Measurements from ENCODE around the gene IL17A. TPM values are rescaled to one million over a fixed set of nuclear protein-coding genes. Genes with fewer than 3 reads are reported as not detected.

IL17A gene
- total RNA-seq, 6 experiments from 2014 or later = not detected

DNA sequence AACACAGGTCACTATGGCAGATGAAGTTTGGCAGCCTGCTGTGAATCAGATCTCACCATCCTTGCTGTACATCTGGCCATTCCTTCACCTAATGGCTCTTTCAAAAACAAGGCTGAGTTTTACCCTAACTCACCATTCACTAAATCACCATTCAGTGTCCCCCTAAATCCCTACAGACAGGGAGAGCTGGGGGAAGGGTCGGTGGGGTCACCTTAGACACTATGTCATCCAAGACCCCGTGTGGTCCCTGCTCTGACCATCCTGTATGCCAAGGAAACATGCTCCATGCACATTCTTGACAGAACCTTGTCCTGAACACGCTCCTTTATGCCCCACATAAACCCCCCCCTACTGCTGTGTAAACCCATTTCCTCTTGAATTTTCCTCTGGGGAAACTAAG, 31.8 kb upstream of the IL17A start:
- intact Hi-C loops (cut with DNase I) = no loop called here
- TF ChIP-seq POLR2A (IDR thresholded peaks at IDR 0.05) (no peak), CTCF (IDR thresholded peaks at IDR 0.05) (no peak)
- Histone ChIP-seq H3K9me3 (no peaks in the 10 kb centered on the region), H3K36me3 (no peaks in the 10 kb centered on the region), H3K27ac (no peak overlapping the region), H3K4me3 (no peak overlapping the region), H3K27me3 (no peaks in the 10 kb centered on the region), H3K4me1 (peaks cover 0 to 6% (median 0%) of the 10 kb centered on the region in 4 donors)
- DNase-seq = no peak
- 64% methylated on average over 3 of the region's 3 CpGs for WGBS (ENCODE audit: insufficient coverage, low coverage, low lambda C conversion rate, missing lambda C conversion rate)
- no peak for ATAC-seq

DNA sequence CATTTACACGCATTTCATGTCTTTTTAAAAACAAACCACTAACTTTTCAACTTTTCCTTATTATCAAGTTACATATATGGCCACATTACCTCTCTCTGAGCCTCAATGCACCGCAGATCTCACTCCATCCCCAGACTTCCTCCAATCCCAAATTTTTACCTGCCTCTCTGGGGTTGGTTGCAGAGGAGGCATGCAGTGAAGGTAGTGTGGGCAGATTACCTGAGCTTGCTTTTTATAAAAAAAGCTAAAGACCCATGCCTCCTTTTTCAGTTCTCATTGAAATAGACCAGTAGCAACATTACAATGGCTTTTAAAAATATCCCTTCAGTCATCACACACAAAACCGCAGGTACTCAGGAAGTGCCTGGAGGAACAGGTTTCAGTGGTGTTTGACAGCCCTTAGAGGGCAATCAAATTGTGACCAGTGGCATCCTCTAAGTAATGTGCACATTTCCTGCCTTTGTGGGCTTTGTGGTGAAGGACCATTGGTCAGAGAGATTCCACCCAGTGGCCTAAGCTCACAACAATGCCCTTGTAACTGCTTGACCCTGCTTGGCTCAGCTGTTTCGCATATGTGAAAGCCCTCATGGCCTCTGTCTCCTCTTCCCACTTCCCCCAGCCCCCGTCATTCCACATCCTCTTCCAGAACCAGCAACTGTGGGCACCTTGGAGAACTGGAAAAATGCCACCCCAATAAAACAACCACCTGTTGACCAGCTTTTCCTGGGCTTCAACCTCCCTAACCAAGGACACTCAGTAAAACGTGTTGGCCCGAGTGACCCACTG, 30.2 kb upstream of the IL17A start:
- H3K27me3 ChIP-seq = no peaks in the 10 kb centered on the region
- H3K9me3 ChIP-seq = no peaks in the 10 kb centered on the region
- no peak for TF ChIP-seq CTCF (IDR thresholded peaks at IDR 0.05)
- TF ChIP-seq POLR2A (IDR thresholded peaks at IDR 0.05) = no peak
- DNase-seq = no peak
- no peak for ATAC-seq
- no peak overlapping the region for H3K4me3 ChIP-seq
- no peak overlapping the region for H3K27ac ChIP-seq
- H3K4me1 ChIP-seq = peaks cover 0 to 6% (median 0%) of the 10 kb centered on the region in 4 donors
- 49% methylated on average over 7 of the region's 7 CpGs for WGBS (ENCODE audit: insufficient coverage, low coverage, low lambda C conversion rate, missing lambda C conversion rate)
- intact Hi-C loops (cut with DNase I) = no loop called here
- no peaks in the 10 kb centered on the region for H3K36me3 ChIP-seq

GRCh38 chr6:52157301-52157941, 28.8 kb upstream of the IL17A start:
- ATAC-seq (no peak), DNase-seq (no peak)
- Histone ChIP-seq H3K36me3 (no peaks in the 10 kb centered on the region), H3K4me1 (no peaks in the 10 kb centered on the region), H3K4me3 (no peak overlapping the region), H3K27me3 (no peaks in the 10 kb centered on the region), H3K9me3 (no peaks in the 10 kb centered on the region), H3K27ac (no peak overlapping the region)
- TF ChIP-seq CTCF (IDR thresholded peaks at IDR 0.05) (no peak), POLR2A (IDR thresholded peaks at IDR 0.05) (no peak)
- WGBS (ENCODE audit: insufficient coverage, low coverage, low lambda C conversion rate, missing lambda C conversion rate) = 64% methylated on average over 6 of the region's 7 CpGs
- intact Hi-C loops (cut with DNase I) = no loop called here

- no peak for ATAC-seq
- no peak overlapping the region for H3K27ac ChIP-seq
- no peak overlapping the region for H3K4me3 ChIP-seq
- no peak for TF ChIP-seq POLR2A (IDR thresholded peaks at IDR 0.05)
- TF ChIP-seq CTCF (IDR thresholded peaks at IDR 0.05) = no peak
- DNase-seq = no peak
- H3K9me3 ChIP-seq = no peaks in the 10 kb centered on the region
- no peaks in the 10 kb centered on the region for H3K27me3 ChIP-seq
- no peaks in the 10 kb centered on the region for H3K36me3 ChIP-seq
- intact Hi-C loops (cut with DNase I) = no loop called here
- no peaks in the 10 kb centered on the region for H3K4me1 ChIP-seq
- 69% methylated on average over 4 of the region's 4 CpGs for WGBS (ENCODE audit: insufficient coverage, low coverage, low lambda C conversion rate, missing lambda C conversion rate)
Measured at GRCh38 chr6:52160472-52161104, 25.6 kb upstream of the IL17A start.
